Peyer's patch (tissue), 4 donors: ENCODE results near the gene NEIL3. TPM values are rescaled to one million over a fixed set of nuclear protein-coding genes. Genes with fewer than 3 reads are reported as not detected.

Experiments used
- DNase-seq, 3 donors: peaks; one replicate each; pipeline ENCODE4 v3.0.0-alpha.2; 2017 to 2019
- H3K27ac ChIP-seq, 4 donors: fragments of 200-600 bp; sonication (generic); one replicate each; pipeline ENCODE4 v1.5.1; 2016 to 2019
- H3K27me3 ChIP-seq, 2 donors: fragments of 200-600 bp; sonication (generic); one replicate each; pipeline ENCODE4 v1.5.1; 2019
- H3K36me3 ChIP-seq, 3 donors: fragments of 200-600 bp; sonication (generic); one replicate each; pipeline ENCODE4 v1.5.1; 2016 to 2019
- H3K4me1 ChIP-seq, 4 donors: fragments of 200-600 bp; sonication (generic); one replicate each; pipeline ENCODE4 v1.5.1; 2016 to 2019
- H3K4me3 ChIP-seq, 4 donors: fragments of 200-600 bp; sonication (generic); 1 replicate in 3 of 4; 2 replicates in 1 of 4; pipeline ENCODE4 v1.5.1; 2016 to 2019; ENCODE audit warnings: mild to moderate bottlenecking in 1 of 4
- H3K9me3 ChIP-seq, 4 donors: fragments of 200-600 bp; sonication (generic); one replicate each; pipeline ENCODE4 v1.5.1; 2016 to 2019; ENCODE audit warnings: mild to moderate bottlenecking in 1 of 4
- CTCF ChIP-seq, 6 experiments: fragments of 450-650 bp in 4 of 6; fragments of 200-600 bp in 2 of 6; sonication (generic) in 1 of 6; IDR thresholded peaks; one replicate each; pipeline ENCODE4 v1.5.1; 2017 to 2019; ENCODE audit warnings: antibody characterized with exemption in 6 of 6, mild to moderate bottlenecking in 3 of 6, moderate library complexity in 1 of 6
- POLR2A ChIP-seq, 2 donors: fragments of 450-650 bp; IDR thresholded peaks; one replicate each; pipeline ENCODE4 v1.5.1; 2017; ENCODE audit warnings: antibody characterized with exemption in 2 of 2, mild to moderate bottlenecking in 2 of 2, moderate library complexity in 2 of 2
- total RNA-seq, 4 donors: library from RNA; depleted of rRNA; stranded (reverse); fragments of >200 nt; gene quantifications; one replicate each; pipeline ENCODE4 v1.1.0, GENCODE V29; 2016

NEIL3 gene
- total RNA-seq, 4 donors from 2014 or later = 0.76 to 2.5 (median 1.3) TPM

GRCh38 chr4:177404342-177404741 lies 94.7 kb downstream of the NEIL3 start:
- no peak overlapping the region for H3K27ac ChIP-seq
- DNase-seq = no peak
- H3K9me3 ChIP-seq = no peaks in the 10 kb centered on the region
- H3K4me1 ChIP-seq = peaks cover 0 to 7% (median 0%) of the 10 kb centered on the region in 4 donors
- TF ChIP-seq POLR2A (IDR thresholded peaks at IDR 0.05) = no peak
- no peak for TF ChIP-seq CTCF (IDR thresholded peaks at IDR 0.05)
- no peaks in the 10 kb centered on the region for H3K27me3 ChIP-seq
- no peaks in the 10 kb centered on the region for H3K36me3 ChIP-seq
- no peak overlapping the region for H3K4me3 ChIP-seq

DNA sequence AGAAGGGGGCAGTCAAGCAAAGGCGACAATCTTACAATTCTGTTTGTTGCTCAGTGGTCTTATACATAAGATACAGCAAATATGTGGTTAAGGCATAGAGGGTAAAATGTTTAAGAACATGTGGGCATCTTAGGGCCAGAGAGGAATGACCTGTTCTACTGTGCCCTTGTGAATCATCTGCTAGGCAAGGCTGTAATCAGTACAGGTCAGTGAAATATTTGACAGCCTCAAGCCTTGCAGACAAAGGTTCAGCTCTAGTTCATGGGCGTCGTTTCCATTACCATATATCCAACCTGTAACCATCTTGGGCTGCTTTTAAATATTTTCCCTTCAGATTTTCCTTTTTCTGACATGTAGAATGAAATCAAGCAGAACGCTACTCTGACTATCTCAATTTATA lies 95.3 kb downstream of the NEIL3 start:
- Histone ChIP-seq H3K27ac (no peak overlapping the region), H3K27me3 (no peaks in the 10 kb centered on the region)
- no peak for DNase-seq

GRCh38 chr4:177405508-177405907 lies 95.8 kb downstream of the NEIL3 start:
- TF ChIP-seq CTCF (IDR thresholded peaks at IDR 0.05) (no peak), POLR2A (IDR thresholded peaks at IDR 0.05) (no peak)

More for the DNA sequence above, 95.3 kb downstream of the NEIL3 start:
- no peaks in the 10 kb centered on the region for H3K36me3 ChIP-seq
- H3K4me3 ChIP-seq = no peak overlapping the region
- no peaks in the 10 kb centered on the region for H3K9me3 ChIP-seq
- TF ChIP-seq CTCF (IDR thresholded peaks at IDR 0.05) (no peak), POLR2A (IDR thresholded peaks at IDR 0.05) (no peak)
- peaks cover 0 to 7% (median 0%) of the 10 kb centered on the region in 4 donors for H3K4me1 ChIP-seq

DNA sequence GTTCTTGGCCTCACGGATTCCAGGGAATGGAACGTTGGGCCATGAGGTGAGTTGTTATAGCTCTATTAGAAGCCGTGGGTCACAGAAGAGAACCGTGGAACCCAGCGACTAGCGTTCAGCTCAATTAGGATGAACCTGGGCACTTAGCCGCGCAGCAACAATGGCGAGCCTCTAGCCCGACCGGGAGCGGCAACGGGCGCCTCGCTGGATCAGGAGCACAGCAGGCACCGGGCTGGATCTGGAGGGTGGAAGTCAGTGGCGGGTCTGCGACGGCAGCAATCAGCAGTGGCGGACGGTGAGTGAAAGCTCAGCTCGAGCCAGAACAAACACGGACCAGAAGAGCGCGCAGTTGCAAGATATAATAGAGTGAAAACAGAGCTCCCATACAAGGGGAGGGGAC lies 98.3 kb downstream of the NEIL3 start:
- TF ChIP-seq CTCF (IDR thresholded peaks at IDR 0.05) = no peak
- TF ChIP-seq POLR2A (IDR thresholded peaks at IDR 0.05) = no peak
- no peak overlapping the region for H3K4me3 ChIP-seq
- no peaks in the 10 kb centered on the region for H3K36me3 ChIP-seq
- no peak overlapping the region for H3K27ac ChIP-seq
- no peaks in the 10 kb centered on the region for H3K4me1 ChIP-seq
- H3K9me3 ChIP-seq = no peaks in the 10 kb centered on the region
- no peaks in the 10 kb centered on the region for H3K27me3 ChIP-seq
- DNase-seq = no peak

More at GRCh38 chr4:177405508-177405907, 95.8 kb downstream of the NEIL3 start:
- no peaks in the 10 kb centered on the region for H3K36me3 ChIP-seq
- no peak overlapping the region for H3K4me3 ChIP-seq
- H3K27ac ChIP-seq = no peak overlapping the region
- DNase-seq = no peak
- H3K9me3 ChIP-seq = no peaks in the 10 kb centered on the region
- no peaks in the 10 kb centered on the region for H3K27me3 ChIP-seq
- H3K4me1 ChIP-seq = peaks cover 0 to 7% (median 0%) of the 10 kb centered on the region in 4 donors

DNA sequence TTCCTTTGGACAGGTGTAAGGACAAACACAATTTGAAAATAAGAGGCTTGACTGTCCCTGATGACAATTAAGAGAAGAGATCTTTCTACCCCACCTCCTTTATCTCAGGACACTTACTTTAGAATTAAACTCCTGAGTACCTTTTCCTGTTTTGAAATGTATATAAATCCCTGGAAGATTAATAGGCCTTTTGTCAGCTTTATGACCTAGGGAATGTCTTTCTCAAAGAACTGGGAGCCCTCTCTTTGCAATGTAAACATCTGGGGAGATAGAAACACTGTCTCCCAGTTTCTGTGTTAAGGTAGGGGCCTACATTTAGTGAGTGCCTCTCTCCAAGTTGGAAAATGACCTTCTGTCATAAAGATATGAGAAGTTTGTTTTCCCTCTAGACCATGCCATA lies 100.9 kb downstream of the NEIL3 start:
- Histone ChIP-seq H3K4me3 (no peak overlapping the region), H3K27me3 (no peaks in the 10 kb centered on the region), H3K36me3 (no peaks in the 10 kb centered on the region), H3K4me1 (no peaks in the 10 kb centered on the region), H3K27ac (no peak overlapping the region), H3K9me3 (no peaks in the 10 kb centered on the region)
- no peak for TF ChIP-seq POLR2A (IDR thresholded peaks at IDR 0.05)
- TF ChIP-seq CTCF (IDR thresholded peaks at IDR 0.05) = no peak
- no peak for DNase-seq

- no peak overlapping the region for H3K27ac ChIP-seq
- no peak for DNase-seq
- no peaks in the 10 kb centered on the region for H3K36me3 ChIP-seq
- H3K4me3 ChIP-seq = no peak overlapping the region
- TF ChIP-seq CTCF (IDR thresholded peaks at IDR 0.05) = no peak
- TF ChIP-seq POLR2A (IDR thresholded peaks at IDR 0.05) = no peak
- H3K4me1 ChIP-seq = no peaks in the 10 kb centered on the region
- H3K9me3 ChIP-seq = no peaks in the 10 kb centered on the region
- no peaks in the 10 kb centered on the region for H3K27me3 ChIP-seq
Measured at GRCh38 chr4:177411996-177412395, 102.3 kb downstream of the NEIL3 start.
